Activated CD4-positive, alpha-beta T cell treated with anti-CD3 and anti-CD28 coated beads for 24 hours (primary cell): ENCODE results near the gene TMEM11.

Experiments
- DNase-seq, 2 donors: peaks; one replicate each; pipeline ENCODE4 v3.0.0-alpha.2; 2020; ENCODE audit warnings: low read depth in 2 of 2

Gene TMEM11, protein sequence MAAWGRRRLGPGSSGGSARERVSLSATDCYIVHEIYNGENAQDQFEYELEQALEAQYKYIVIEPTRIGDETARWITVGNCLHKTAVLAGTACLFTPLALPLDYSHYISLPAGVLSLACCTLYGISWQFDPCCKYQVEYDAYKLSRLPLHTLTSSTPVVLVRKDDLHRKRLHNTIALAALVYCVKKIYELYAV

DNA sequence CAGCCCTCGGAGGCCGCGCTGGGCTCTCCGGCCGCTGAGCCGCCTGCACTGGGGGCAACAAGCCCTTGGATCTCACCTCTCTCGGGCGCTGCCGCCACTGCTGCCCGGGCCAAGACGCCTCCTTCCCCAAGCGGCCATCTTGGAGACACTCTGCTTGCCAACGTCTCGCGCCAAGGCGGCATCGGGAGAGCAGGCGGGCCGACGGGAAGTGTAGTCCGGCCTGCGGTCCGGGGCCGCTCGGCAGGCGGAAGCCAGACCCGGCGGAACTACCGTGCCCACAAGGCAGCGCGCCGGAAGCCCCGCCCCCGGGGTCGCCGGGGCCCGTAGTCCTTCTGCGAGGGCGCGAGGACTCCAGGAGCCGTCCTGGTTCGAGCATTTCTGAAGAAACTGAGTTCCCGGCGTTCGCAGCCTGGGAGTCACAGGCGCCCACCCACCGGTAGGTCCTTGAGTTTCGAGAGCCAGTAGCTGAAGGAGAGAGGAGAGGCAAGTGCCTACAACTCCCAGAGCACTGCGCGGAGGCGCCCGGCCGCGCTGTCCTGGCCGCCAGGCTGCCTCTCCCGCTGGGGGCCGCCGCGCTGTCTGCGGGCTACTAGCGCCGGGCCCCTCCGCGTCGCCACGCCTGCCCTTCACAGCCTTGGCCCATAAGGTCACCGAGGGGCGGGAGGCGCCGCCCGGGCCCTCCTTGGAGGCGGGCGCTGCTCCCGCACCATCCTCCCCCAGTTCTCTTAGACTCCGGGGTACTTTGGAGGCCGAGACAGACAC is at the start of gene TMEM11:
TMEM11 (minus strand) TSS at position 147 of the 762 bp plus-strand sequence; CDS start at position 138, 9 bp downstream.
- peak; percentile 91 to 92 for DNase-seq

DNA sequence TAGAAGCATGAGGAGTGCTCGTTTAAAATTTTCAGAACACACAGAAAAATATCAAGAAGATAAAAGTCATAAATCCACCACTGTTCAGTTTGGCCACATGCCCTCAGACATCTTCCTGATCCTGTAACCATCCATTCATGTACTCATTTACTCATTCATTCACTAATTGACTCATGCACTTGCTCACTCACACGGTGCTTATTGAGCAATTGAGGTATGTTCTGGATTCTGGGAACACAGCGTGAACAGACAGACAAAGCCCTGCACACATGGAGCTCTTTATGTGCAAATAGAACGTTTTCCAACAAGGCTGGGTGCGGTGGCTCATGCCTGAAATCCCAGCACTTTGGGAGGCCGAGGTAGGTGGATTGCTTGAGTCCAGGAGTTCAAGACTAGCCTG is 49.4 kb upstream of the TMEM11 start:
- DNase-seq = no peak

DNA sequence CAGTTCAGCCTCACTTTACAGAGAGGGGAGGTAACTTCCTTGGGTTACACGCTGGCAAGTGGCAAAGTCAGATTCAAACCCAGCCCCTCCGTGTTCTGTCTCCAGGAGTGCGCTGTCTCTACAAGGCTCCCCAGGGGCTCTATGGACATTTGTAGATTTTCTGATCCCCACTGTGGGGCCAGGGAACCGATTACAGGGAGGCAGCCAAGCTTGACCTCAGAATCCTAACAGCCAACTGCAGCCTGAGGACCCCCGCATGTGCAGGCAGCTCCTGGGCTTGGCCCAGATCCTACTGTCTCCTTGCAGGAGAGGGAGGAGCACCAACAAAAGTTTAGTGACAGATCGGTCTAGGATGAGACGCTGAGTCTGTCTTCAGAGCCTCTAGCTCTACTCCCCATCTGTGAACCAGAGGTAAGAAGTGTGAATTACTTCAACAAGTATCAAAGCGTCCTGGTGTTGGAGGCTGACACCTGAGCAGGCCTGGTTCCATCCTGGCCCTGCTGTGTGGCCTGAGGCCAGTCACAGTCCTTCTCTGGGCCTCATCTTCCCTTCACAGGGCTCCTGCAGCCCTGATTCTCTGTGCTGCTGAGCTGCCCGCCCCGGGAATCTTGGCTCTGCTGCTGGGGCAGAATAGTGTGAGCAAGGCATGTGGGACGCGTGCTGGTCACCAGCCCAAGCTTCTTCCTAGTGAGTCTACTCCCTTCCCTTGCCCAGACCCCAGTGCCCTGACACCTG is 48.5 kb upstream of the TMEM11 start:
- no peak for DNase-seq

DNA sequence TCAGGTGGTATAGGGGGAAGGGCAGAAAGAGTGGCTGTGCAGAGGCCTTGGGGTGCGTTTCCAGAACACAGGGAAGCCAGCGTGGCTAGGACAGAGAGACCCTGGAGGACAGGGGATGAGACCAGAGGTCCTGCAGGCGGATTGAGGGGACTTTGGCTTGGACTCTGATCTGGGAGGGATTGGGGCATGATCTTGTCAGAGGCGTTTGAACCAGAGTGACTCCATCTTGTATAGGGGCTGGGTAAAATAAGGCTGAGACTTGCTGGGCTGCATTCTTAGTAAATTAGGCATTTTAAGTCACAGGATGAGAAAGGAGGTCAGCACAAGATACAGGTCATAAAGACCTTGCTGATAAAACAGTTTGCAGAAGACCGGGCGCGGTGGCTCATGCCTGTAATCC is 44.6 kb upstream of the TMEM11 start:
- DNase-seq = no peak

DNA sequence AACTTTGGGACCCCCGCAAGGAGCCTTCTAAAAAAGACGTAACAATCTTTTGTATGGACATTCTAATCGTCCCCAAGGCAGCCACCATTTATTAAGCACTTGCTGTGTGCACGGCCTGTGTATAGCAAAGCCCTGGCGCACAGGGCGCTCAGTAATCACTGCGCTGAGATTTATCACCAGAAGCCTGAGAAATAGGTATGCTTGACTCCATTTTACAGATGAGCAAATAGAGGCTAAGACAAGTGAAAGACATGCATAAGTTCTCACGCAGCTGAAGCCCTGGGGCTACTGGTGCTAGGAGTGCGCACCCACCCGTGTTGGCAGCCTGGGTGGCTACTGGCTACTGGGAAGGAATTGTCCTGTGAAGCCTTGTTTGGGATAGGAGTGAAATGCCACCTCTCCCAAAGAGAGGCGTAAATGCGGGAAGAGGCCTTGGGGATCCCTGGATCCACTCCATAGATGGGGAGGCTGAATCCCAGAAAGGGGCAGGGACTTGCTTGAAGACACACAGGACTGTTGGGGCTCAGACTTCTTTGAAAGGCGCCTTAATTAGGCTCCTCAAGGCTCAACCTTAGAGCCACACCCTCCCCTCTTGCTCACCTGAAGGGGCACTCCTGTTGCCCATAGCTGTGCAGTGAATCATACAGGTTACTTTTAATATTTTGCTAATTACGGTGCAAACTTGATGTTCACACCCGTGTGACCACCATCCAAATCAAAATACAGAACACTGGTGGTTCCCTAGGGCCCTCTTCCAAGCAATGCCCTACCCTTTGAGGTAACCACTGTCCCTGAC is 39.9 kb upstream of the TMEM11 start:
- DNase-seq = no peak

DNA sequence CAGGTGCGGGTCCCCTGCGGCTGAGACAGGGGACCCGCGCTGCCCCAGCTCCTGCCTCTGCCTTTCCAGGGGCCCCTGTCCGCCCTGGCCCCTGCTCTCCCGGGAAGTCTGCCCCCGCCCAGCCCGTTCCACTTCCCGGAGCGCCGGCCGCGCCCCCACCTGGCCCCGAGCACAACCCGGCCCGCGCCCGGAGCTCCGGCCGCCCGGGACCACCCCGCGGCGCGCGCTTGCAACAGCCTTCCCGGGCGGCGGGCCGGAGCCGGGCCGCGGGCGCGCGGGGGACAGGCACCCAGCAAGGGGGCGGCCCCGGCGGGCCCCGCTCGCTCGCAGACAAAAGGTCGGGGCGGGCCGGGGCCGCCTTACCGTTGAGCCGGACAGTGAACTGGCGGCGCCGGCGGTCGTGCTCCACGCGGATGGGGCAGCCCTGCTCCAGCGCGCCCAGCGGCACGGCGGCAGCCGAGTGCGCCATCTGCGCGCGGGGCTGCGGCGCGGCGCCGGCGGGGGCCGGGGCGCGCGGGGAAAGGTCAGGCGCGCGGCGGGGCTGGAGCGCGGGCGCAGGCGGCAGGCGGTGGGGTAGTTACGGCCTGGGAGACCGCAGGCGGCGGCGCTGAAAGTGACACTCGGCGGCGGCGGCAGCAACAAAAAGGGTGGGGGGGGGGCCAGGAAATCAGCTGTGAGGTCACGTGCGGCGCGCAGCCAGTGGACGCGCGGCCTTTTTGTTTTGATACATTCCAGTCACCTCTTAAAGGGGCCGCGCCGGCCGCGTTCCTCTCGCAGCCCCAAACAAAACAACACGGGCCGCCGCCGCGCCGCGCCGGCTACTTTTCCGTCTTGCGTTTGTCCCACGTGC is 39.1 kb upstream of the TMEM11 start, which contains the start of gene NATD1:
NATD1 (minus strand) TSS at position 615 of the 850 bp plus-strand sequence; CDS start at position 469, 146 bp downstream.
- peak; percentile 52 to 62 for DNase-seq

DNA sequence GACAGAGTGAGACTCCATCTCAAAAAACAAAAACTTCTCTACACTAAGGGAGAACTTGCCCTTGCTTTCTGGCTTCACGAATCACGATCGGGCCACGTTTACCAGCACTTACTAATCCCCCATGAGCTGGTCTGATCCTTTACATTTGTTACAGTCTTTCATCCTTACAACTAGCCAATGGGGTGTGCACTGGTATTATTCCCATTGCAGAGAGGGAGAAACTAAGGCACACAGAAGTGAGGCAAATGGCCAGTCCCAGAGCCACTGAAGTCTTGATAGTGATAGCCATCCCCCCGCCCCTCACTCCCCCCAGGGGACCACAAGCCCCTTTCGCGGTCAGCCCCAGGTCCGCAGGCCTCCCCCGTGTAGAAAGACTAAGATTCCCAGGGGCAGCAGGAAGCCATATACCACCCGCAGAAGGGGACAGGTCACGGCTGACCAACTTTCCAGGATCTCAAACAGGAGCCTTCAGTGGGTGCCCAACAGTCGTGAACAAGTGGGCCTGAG is 38.4 kb upstream of the TMEM11 start:
- DNase-seq = no peak

DNA sequence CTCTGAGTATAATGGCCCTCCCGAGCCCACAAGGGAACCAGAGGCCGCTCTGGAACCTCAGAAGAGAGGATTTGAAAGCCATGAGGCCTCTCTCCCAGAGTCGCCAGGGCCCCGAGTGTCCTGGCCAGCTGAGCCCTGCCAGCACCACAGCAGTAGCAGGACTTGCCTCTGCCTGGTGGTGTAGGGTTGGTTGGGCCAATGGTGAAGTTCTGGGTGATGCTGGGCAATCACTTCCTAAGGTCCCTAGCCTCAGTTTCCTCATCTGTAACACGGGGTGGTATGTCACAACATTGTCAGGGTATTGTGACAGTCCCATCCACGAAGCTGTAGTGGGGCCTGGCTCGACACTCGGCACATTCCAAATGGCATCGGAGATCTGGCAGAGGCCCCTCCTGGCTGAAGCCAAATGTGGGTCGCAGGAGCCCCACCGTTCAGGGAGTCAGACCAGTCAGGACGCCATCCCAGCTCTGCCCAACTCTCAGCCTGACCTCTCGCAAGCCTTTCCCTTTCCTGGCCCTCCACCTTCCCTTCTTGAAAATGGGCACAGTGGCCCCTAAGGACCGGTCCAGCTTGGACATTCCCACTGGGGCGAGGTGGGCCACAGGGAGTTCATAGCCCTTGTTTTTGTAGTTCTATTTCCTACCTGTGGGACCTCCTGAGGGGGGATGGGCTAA is 37.5 kb upstream of the TMEM11 start:
- DNase-seq = no peak

DNA sequence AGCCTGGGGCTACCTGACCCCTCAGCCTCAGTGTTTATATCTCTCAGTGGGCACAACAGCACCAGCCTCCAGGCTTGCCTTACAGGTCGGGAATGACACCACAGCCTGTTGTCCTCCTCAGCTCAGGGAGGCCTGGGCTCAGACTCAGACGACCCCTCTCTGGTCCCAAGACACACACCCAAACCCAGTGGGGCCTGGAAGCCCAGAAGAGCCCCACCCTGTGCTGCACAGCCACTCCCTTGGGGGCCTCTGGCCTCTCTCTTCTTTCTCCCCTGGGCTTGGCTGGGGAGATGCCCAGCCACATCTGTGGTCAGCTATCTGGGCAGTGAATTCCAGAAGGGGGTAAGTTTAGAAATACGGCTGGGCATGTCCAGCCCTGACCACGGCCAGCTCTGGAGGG is 36.9 kb upstream of the TMEM11 start:
- DNase-seq = no peak

DNA sequence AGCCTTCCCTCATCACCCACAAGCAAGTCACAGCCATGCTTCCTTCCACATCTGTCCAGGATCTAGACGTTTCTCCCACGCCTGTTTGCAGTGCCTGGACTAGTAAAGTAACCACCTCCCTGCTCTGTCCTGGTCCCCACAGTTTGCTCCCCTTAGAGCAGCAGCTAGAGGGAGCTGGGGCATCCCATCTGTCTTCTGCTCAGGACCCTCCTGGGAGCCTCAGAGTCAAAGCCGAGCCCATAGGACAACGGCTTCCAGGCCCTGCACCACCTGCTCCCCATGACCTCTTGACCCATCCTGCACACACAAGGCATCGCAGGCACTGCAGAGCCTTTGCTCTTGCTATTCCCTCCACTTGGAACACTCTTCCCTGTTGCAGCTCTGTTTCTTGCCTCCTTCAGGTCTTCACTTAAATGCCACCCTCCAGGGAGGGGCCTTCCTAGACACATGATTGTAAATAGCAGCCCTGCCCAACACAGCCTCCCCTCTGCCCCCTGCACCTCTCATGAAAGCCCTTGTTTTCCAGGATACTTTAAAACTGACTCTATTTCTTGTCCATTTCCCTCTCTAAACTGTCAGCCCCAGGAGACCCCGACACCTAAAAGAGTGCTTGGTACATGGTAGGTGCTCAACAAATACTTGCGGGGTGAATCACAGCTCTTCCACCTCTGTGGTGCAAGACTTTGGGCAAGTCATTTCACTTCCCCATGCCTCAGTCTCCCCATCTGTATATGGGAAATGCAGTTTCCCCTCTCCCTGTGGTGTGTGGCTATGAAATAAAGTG is 36.2 kb upstream of the TMEM11 start:
- DNase-seq = no peak

DNA sequence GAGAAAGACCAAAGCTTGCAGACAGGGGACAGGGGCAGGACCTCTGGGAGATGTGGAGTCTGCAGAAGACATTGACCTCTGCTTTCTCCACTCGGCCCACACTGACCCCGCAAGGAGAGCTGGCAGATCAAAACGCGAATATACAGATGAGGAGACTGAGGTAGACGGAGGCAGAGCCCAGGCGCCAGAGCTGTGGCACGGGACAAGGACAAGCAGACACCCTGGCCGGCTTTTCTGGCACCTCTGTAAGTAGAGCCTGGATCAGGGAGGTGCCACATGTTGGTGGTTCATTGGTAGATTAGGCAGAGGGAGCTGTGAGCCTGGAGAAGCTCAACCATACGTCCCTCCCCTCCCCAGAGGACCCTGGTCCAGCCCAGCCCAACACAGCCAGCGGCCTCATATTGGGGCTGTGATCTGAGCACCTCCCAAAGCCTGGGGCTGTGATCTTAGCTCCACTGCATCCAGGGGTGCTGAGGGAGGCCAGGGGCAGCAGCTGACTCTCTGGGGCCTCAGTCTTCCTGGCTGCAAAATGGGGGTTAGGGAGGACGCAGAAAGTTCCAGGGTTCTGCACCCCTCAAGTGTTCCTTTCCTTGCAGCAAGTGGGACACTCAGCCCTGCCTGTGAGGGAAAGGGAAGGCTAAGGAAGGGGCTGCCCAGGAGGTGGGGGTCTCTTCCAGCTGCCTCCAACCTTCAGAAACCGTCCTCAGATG is 35.3 kb upstream of the TMEM11 start:
- no peak for DNase-seq

DNA sequence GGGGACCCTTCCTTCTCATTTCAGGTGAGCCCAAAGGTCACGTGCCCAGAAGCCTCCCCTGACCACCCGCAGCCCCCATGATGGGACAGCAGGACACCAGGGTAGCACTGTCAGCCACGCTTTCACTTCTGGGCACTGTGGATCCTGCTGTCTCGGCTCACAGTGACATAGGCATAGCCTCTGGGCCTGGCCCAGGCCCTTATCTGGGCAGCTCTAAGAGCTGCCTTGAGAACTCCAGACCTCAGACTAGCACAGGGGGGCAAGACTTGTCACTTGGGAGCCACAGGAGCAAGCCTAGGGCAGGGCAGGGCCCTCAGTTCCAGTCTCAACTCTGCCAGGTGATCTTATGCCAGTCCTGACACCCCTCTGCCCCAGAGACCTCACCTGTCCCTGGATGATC is 34.5 kb upstream of the TMEM11 start:
- DNase-seq = no peak

DNA sequence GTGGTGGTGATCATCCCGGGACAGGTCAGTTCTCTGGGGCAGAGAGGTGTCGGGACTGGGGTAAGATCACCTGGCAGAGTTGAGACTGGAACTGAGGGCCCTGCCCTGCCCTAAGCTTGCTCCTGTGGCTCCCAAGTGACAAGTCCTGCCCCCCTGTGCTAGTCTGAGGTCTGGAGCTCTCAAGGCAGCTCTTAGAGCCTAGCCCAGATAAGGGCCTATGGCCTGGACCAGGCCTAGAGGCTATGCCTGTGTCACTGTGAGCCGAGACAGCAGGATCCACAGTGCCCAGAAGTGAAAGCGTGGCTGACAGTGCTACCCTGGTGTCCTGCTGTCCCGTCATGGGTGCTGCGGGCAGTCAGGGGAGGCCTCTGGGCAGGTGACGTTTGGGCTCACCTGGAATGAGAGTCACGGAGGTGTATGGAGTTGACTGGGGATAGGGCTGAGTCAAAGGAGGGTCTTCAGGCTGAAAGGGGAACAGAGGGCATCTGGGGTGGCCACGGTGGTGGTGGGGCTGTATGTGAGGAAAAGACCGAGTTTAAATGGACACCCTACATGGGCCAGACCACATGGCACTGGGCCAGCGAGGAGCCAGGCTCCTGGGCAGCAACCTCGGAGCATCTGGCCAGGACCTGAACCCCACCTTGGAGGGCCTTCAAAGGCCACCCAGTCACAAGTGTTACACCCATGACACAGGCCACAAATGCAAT is 33.7 kb upstream of the TMEM11 start:
- DNase-seq = no peak

DNA sequence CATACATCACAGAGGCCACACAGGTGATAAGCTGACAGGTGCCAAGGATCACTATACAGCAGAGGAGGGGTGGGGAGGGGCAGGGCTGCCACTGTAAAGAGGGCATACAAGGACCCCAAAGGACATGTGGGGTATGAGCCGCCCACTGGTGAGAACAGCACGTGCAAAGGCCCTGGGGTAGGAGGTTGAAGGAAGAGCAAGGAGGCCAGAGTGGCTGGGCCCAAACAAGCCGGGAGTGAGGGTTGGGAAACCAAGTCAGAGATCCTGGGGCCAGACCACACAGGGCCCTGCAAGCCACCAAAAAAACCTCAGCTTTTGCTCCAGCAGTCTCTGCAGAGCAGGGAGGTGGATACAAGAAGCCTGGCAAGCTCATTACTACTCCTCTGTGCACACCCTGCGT is 32.7 kb upstream of the TMEM11 start:
- DNase-seq = no peak

DNA sequence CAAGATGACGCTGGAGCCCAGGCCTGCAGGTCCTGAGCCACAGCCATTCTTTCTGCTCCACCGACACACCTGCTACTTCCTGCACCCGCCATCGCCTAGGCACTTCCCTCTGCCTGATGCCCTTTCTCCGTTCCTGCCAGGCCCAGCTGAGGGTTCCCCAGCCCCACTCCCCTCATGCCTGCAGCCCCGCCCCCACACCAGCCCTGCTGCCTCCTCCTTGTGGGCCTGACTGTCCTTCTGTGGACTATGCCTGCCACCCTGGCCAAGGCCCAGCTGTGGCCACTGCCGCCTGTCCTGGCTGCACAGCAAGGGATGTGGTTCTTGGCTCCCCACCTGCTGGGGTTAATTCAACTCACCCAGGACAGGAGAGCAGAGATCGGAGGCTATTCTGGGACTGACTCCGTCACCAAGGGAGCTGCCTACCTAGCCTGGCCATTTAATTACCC is 31.7 kb upstream of the TMEM11 start:
- no peak for DNase-seq

DNA sequence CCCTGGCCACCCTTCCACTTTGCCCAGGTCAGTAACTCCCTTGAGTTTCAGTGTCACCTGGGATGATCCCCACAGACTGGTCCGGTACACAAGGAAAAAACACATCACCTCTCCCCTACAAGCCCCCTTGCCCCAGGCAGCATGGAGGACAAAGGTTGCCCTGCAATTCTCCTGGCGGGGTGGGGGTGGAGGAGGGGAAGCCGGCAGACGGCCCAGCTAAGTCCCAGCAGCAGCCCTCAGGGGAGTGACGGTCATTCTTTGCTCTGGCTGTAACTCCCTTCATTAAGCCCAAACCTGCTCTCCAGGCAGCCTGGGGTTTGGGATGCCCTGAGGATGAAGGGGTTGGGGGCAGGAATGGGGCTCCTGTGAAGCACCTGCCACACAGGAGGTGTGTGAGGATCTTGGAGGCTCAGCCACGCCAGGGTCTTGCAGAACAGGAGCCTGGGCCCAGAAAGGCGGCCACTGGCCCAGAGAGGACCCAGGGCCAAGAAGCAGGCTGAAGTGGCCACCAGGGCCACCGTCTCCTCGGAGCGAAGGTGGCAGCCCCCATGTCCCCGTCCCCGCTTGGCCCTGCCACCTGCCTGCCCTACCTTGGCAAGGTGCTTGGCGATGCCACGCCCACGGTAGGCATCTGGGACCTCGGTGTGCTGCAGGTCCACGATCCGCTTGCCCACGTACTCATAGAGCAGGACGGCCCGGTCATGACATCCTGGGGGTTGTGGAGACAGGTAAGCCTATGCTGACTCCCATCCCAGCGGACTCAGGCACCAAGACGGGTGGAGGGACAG is 29.7 kb upstream of the TMEM11 start:
- no peak for DNase-seq
